GM18511 (cell line): ENCODE data around the gene GXYLT2.

Experiments used
- ATAC-seq: cut with Tn5 transposase; IDR thresholded peaks from one replicate; pipeline ENCODE4 v1.9.1; 2021; ENCODE audit warnings: mild to moderate bottlenecking, moderate library complexity; ENCODE audit not compliant: unreplicated experiment

GXYLT2 gene

DNA sequence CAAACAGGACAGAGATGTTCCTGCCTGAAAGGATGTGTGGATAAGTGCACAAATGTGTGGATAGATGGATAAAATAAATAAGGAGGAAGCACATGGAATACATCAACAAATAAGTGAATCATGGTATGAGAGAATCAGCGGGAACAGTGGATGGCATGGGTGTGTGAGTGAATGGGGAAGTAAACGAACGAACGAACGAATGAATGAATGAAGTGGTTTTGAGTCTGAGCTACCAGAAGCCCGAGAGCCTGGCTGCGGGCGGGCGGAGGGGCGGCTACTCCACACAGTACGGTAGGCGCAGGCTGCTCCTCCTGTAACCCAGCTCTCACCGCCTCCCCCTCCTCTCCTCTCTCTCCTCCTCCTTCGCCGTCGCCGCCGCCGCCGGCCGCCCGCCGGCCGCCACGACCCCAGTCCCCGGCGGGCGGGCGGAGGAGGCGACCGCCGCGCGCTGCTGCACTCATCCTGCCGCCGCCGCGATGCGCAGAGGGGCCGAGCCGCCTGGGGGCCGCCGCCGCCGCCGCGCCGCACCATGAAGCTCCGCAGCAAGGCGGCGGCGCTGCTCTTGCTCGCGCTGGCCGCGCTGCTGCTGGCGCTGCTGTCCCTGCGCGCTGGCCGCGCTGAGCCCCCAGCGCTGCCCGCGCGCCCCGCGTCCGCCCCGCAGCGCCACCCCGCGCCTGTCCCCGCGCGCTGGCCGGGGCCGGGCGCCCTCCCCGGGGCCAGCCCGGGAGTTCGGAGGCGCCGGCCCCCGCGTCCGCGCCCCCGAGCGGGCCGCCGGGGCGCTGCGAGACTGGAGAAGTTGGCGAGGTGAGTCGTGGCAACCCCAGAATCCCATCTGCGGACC, at the start of gene GXYLT2:
Gene GXYLT2, plus strand, starts transcription at position 342 of the 841 bp plus-strand sequence. Its CDS starts 188 bp downstream, at position 530.
- peak; percentile 78 for ATAC-seq

GRCh38 chr3:72839057-72839456, 48.8 kb upstream of the GXYLT2 start:
- no peak for ATAC-seq

DNA sequence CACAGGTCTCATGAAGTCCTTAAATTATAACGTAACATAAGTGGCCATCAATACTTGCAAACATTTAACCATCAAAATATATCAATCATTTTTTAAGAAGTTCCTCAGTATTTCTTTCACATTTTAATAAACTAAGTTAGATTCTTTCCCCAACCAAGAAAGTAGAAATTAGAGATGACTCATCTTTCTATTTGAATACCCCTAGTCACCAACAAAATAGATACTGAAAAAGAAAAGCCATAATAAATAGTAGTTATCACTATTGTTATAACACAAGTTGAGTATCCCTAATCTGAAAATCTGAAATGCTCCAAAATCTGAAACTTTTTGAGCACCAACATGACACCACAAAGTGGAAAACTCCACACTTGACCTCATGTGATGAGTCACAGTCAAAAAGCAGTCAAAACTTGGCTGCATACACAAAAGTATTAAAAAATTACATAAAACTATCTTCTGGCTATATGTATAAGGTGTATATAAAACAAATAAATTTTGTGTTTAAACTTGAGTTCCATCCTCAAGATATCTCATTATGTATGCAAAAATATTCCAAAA, 43.3 kb upstream of the GXYLT2 start:
- ATAC-seq: peak; percentile 29

GRCh38 chr3:72846166-72846565, 41.7 kb upstream of the GXYLT2 start:
- ATAC-seq: no peak

- no peak for ATAC-seq
Observed at GRCh38 chr3:72847282-72847681, 40.6 kb upstream of the GXYLT2 start.

DNA sequence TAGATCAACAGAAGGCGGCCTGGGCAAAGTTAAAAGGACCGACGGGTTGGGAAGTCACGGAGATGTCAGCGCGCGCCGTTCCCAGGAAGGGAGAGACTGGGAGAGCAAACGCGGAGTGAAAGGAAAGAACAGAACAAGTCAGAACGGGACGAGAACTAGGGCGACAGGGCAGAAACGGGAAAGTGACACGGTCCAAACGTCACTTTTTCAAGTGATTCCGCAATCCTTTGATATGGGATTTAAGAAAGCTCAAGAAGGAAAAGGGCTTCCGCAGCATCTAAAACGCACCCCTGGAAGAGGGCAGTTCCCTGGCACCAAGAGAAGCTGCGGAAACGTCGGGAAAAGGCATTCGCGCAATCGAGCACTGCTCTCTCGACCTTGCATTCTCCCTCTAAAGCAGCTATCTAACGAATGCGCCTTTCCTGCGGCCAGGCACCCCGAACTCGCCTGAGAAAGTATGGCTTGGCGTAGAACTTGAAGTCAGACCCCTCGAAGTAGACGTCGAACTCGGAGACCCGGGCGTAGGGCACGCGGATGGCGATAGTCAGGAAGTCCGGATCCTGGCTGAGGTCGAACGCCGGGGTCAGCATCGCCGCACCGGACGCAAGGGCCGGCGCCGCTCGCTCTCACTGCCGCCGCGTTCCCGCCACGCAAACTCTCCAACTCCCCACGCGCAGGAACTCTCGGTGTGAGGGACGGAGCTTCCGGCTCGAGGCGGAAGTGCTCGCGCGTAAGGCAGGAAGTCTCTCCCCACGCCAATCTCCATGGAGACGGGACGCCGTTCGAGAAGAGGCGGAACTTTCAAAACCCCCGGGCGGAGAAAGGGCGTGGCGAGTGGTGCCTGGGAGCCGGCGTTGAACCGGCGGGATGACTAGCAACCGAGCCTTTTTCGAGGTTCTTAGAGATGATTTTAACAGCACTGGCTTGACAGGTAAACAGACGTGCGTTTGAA, 39.8 kb upstream of the GXYLT2 start, which contains the start of gene SHQ1:
Gene SHQ1, minus strand, starts transcription at position 695 of the 952 bp plus-strand sequence. Its CDS starts 105 bp downstream, at position 590.
- ATAC-seq: peak; percentile 95

GRCh38 chr3:72848703-72849081, 39.2 kb upstream of the GXYLT2 start:
- peak; percentile 51 for ATAC-seq

DNA sequence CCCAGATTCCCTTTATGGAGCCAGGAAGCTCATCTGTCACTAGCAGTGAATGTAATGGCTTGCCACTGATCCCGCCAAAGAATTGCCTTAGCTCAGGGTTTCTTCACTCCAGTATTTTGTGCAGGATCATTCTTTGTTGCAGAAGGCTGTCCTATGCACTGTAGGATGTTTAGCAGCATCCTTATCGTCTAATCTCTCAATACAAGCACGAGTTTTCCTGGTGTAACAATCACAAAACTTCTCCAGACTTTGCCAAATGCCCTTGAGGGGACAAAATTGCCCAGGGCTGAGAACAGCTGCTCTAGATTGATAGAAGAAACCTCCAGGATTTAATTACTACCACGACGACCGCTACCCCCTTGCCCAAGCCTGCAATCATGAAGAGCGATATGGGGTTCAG, 32.8 kb upstream of the GXYLT2 start:
- ATAC-seq: no peak

- ATAC-seq: no peak
Observed at GRCh38 chr3:72860053-72860452, 27.8 kb upstream of the GXYLT2 start.

DNA sequence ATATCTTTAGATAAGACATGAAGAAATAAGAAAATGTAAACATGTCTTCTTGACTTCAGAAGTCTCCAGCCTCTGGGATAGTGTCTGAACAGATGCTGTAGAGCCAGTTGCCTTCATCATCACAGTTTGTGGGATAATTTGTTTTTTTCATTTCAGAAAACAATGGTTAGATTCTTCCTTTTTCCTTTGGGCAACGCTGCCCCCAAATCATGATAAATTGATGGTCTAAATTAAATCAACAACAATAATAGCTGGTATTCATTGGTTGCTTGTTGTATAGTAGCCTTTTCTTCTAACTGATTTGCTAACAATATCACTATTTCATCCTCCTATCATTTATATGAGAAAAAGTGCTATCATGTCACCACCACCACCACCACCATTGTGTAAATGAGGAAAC, 27.0 kb upstream of the GXYLT2 start:
- ATAC-seq: no peak

DNA sequence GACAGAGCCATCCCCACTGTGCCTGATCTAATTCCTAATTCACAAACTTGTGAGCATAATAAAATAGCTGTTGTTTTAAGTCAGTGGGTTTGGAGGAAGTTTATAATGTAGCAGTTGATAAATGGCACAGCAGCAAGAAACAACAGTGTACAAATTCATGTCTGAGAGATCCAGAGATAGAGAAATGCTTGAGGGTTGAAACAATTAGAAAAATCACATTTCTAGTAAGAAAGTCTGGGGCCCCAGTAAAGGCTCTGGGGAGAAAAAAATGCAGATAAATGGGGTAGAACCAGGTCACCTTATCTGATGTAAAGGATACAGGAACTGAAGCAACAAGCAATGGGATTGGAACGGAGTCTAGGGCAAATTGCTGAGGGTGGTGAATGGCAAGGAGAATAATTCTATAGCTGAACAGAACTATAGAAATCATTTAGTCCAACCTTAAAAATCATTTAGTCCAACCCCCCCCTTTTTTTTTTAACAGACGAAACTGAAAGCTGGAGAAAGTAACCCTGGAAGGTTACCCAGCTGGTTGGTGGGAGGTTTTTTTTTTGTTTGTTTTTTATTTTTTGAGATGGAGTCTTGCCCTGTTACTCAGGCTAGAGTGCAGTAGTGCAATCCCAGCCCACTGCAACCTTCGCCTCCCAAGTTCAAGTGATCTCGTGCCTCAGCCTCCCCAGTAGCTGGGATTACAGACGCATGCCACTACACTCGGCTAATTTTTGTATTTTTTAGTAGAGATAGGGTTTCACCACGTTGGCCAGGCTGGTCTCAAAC, 25.3 kb upstream of the GXYLT2 start:
- ATAC-seq: no peak

DNA sequence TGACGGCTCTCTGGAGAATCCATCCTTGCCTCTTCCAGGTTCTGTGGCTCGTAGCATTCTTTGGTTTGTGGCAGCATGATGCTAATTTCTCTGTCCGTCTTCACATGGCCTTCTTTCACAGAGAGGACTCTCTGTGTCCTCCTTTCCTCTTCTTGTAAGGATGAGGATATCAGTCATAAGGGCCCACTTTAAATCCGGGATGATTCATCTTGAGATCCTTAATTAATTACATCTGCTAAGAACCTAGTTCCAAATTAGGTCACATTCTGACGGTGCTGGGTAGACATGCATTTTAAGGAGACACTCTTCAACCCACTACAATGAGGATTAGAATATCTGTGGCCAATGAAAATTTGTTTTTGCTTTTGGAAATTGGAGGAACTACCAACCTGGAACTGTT, 15.7 kb upstream of the GXYLT2 start:
- no peak for ATAC-seq

GRCh38 chr3:72887343-72887704, 522 bp upstream of the GXYLT2 start:
- no peak for ATAC-seq

DNA sequence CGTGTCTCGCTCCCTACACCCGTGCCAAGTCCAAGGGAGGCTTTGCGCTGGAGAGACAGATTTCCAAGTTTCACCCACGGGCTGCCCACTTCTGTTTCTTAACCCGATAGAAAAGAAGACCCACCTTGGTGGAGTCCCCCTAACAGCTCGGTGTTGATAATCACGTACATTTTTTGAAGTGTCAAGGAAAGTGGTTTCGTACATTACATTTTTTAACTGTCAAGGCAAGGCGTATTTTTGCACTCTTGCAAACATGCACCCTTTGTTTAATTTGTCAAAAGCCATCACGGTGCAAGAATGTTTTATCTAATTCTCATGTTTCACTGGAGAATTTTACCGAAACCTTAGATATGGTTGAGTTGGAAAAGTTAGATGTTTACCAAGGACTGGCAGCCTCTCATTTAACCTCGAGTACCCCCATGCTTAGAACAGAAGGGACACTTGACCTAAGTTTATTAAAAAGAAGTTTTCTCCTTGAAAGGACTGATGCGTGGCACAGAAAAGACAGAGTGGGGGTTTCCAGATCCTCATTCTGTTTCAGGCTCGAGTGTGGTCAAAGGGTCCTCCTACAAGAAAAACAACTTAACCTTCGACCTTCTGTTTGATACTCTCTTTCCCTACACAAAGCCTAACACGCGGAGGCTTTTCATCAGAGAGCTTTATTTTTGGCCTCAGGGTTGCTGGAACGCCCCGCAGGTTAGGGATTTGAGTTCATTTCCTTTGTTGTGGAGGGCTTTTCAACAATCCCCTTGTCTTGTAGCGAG, 882 bp downstream of the GXYLT2 start:
- no peak for ATAC-seq

DNA sequence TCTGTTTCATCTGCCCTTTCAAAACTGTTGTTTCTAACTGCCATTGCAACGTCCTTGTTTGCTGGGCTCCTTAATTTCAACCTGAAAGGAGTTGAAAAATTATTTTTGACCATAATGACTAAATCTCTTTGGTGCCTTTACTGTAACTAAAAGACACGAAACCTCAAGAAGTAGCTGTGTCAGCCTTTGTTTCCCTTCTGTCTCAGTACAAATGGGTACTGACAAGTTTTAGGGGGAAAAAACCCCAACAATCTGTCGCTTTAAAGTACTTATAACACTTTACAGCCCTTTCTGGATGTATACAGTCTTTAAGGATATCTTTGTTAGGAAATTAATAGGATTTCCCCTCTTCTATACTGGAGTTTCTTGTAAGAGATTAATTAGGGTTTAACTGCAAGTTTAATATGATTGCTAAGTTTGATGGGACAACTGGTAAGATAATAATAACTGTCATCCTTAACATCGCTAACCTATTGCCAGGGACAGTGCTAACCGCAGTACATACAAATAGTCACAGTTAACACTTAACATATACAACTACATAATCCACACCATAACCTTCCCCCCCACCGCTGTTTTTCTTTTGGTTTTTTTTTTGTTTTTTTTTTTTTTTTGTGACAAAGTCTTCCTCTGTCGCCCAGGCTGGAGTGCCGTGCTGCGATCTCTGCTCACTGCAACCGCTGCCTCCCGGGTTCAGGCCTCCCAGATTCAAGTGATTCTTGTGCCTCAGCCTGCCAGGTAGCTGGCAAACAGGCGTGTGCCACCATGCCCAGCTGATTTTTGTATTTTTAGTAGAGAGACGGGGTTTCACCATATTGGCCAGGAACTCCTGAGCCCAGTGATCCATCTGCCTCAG, 1.7 kb downstream of the GXYLT2 start:
- ATAC-seq: no peak

DNA sequence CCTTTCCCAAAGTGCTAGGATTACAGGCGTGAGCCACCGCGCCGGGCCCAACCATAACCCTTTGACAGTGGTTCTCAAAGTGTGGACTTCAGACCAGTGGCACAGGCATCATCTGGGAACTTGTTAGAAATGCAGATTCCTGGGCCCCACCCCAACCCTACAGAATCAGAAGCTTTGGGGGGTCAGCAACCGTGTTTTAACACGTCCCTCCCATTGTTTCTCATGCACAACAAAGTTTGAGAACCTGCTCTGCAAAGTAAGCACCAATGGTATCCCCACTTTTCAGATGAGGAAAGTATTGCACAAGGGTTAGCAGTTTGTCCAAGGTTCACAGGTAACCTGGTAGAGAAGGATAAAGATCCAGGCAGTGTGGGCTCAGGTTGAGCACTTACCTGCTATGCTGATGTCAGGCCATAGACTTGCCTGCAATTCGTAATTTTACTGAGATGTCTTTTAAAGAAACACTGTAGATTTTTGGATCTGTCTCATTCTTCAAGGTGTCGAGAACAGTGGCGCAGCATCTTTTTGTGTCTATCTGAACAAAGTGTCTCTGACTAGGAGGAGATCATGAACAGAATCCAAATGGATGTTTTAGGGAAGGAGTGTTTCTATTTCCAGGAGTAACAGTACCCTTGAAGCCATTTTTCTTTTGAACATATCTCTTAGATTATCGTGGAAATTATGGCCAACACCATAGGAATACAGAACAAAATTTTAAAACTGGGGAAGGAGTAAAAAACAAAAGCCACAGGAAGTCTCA, 2.5 kb downstream of the GXYLT2 start:
- ATAC-seq: no peak

GRCh38 chr3:72891053-72891855, 3.4 kb downstream of the GXYLT2 start:
- no peak for ATAC-seq
